ENCODE results near the gene RNF217.
A peak's percentile ranks its signal among the peaks of the same experiment; 100 is the strongest.

DNA sequence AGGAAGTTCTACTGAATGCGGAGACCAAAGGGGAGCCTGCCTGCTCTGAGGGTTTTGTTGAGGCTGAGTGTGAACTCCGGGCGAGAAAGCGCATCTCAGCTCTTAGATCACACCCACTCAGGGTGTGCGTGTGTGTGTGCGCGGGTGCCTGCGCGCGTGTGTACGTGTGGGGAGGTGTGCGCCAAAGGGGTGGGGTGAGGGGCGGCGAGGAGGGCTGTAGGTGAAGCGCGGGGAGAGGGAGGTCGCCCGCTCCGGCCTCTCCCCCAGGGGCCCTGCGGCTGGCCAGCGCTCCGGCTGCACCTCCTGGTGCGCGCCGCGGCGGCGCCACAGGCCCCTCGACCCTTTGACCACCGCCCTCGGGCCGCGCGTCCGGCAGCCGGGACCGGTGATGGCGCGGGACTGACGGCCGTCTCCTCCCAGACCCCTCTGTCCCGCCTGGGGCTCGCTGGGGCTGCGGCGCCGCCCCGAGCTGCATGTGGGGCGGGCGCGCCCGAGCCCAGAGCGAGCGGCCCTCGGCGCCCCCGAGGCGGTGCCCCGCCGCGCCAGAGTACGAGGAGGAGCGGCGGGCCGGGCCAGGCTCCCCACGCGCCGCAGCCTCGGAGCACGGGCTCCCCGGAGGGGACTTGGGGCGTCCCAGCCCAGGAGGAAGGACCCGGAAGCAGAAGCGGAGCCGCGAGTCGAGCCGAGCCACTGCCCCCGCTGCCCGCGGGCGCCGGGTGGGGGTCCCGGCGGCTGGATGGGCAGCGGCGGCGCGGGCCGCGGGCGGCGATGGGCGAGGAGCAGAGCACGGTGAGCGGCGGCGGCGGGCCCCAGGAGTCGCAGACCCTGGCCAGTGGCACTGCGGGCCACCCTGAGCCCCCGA is at the start of gene RNF217:
- TF ChIP-seq, protein P1, sequence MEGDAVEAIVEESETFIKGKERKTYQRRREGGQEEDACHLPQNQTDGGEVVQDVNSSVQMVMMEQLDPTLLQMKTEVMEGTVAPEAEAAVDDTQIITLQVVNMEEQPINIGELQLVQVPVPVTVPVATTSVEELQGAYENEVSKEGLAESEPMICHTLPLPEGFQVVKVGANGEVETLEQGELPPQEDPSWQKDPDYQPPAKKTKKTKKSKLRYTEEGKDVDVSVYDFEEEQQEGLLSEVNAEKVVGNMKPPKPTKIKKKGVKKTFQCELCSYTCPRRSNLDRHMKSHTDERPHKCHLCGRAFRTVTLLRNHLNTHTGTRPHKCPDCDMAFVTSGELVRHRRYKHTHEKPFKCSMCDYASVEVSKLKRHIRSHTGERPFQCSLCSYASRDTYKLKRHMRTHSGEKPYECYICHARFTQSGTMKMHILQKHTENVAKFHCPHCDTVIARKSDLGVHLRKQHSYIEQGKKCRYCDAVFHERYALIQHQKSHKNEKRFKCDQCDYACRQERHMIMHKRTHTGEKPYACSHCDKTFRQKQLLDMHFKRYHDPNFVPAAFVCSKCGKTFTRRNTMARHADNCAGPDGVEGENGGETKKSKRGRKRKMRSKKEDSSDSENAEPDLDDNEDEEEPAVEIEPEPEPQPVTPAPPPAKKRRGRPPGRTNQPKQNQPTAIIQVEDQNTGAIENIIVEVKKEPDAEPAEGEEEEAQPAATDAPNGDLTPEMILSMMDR (IDR thresholded peaks at IDR 0.05): peak in 3 of 4 experiments; percentile 31 to 40 (median 34)
- TF ChIP-seq EP300 (IDR thresholded peaks at IDR 0.05) (no peak), POLR2A (IDR thresholded peaks at IDR 0.05) (peak; percentile 52 to 54)
